GM12878 (cell line): ENCODE data around the gene LRRC3. TPM values are rescaled to one million over a fixed set of nuclear protein-coding genes. Genes with fewer than 3 reads are reported as not detected.

Experiments used
- ATAC-seq: fragments of 200-7000 bp; cut with Tn5 transposase; 3 replicates; pipeline ENCODE4 v1.9.1; 2020; ENCODE audit warnings: mild to moderate bottlenecking, moderate library complexity
- BruUV-seq: library from RNA; stranded (reverse); fragments of 400-500 nt; replicated peaks from 2 replicates; lab custom pipeline; 2021; lab: Mats Ljungman, UMichigan
- CTCF ChIA-PET: fragments of 300-600 bp; sonication (Branson Sonifier 250); formaldehyde crosslinking; extraction: SDS; loops from one replicate; lab custom pipeline; 2021; ENCODE audit warnings: inconsistent platforms; lab: Yijun Ruan, JAX
- POLR2A ChIA-PET: fragments of 350-600 bp; formaldehyde crosslinking; extraction: SDS; loops from one replicate; lab custom pipeline; 2021; ENCODE audit warnings: inconsistent platforms; lab: Charles Lee
- RAD21 ChIA-PET: fragments of 300-600 bp; sonication (Branson Sonifier 250); formaldehyde crosslinking; loops from one replicate; lab custom pipeline; 2023; ENCODE audit warnings: antibody characterized with exemption; ENCODE audit not compliant: unreplicated experiment; lab: Charles Lee
- SMC1A ChIA-PET: fragments of 300-600 bp; sonication (Branson Sonifier 250); formaldehyde crosslinking; loops from one replicate; lab custom pipeline; 2023; ENCODE audit not compliant: unreplicated experiment, uncharacterized antibody; lab: Charles Lee
- DNase-seq: peaks from one replicate; pipeline ENCODE4 v3.0.0-alpha.2; 2011; ENCODE audit warnings: low read depth, low spot score
- FAIRE-seq: peaks from 3 replicates; lab custom pipeline; 2011; peaks lifted over from hg19 to GRCh38; lab: Jason Lieb, UNC
- H2AFZ ChIP-seq: 2 replicates; pipeline ENCODE4 v1.6.0; 2011; ENCODE audit warnings: low read depth, low read length, control low read depth; ENCODE audit not compliant: control insufficient read depth
- H3K27ac ChIP-seq: 2 replicates; pipeline ENCODE4 v1.5.1; 2011; ENCODE audit warnings: control low read depth; ENCODE audit not compliant: control insufficient read depth, insufficient read depth
- H3K27me3 ChIP-seq, 2 experiments: replicated peaks in 1 of 2; 2 replicates each; pipeline versions ENCODE4 v1.6.0 to v1.6.1; 2011; ENCODE audit warnings: low read length in 1 of 2; ENCODE audit not compliant: control insufficient read depth in 2 of 2, insufficient read depth in 2 of 2
- H3K36me3 ChIP-seq, 2 experiments: 2 replicates each; pipeline ENCODE4 v1.5.1; 2011; ENCODE audit warnings: low read length in 1 of 2; ENCODE audit not compliant: control insufficient read depth in 2 of 2, insufficient read depth in 2 of 2
- H3K4me1 ChIP-seq: 2 replicates; pipeline ENCODE4 v1.6.1; 2011; ENCODE audit warnings: mild to moderate bottlenecking, low read length, moderate library complexity, mixed read lengths; ENCODE audit not compliant: control insufficient read depth, insufficient read depth
- H3K4me2 ChIP-seq: 2 replicates; pipeline ENCODE4 v1.6.0; 2011; ENCODE audit warnings: control low read depth; ENCODE audit not compliant: control insufficient read depth, insufficient read depth
- H3K4me3 ChIP-seq: fragments of 200-600 bp; sonication (generic); 2 replicates; pipeline ENCODE4 v1.5.1; 2016
- H3K79me2 ChIP-seq: 2 replicates; pipeline ENCODE4 v1.6.0; 2011; ENCODE audit warnings: low read length; ENCODE audit not compliant: control insufficient read depth, insufficient read depth
- H3K9ac ChIP-seq: 2 replicates; pipeline ENCODE4 v1.8.0; 2011; ENCODE audit warnings: low read length, control low read depth, mixed read lengths; ENCODE audit not compliant: control insufficient read depth, insufficient read depth
- H3K9me3 ChIP-seq: replicated peaks from 3 replicates; pipeline ENCODE4 v1.5.1; 2011; ENCODE audit warnings: mild to moderate bottlenecking, low read length; ENCODE audit not compliant: control insufficient read depth, insufficient read depth
- H4K20me1 ChIP-seq: 2 replicates; pipeline ENCODE4 v1.6.0; 2011; ENCODE audit not compliant: control insufficient read depth, insufficient read depth
- CBX3 ChIP-seq: fragments of 200-600 bp; sonication (generic); IDR thresholded peaks from 2 replicates; pipeline ENCODE4 v1.6.1; 2016; ENCODE audit warnings: low read depth, borderline replicate concordance
- GATAD2B ChIP-seq: fragments of 450-650 bp; conservative IDR thresholded peaks from 2 replicates; pipeline ENCODE4 v1.6.1; 2017; ENCODE audit warnings: low read depth, mild to moderate bottlenecking, moderate library complexity
- MYB ChIP-seq: fragments of 150-350 bp; IDR thresholded peaks from 2 replicates; pipeline ENCODE4 v1.6.1; 2014; ENCODE audit warnings: mild to moderate bottlenecking, low read depth, low read length, borderline replicate concordance
- MYC ChIP-seq: IDR thresholded peaks from 2 replicates; pipeline ENCODE4 v1.6.1; 2011; ENCODE audit warnings: mild to moderate bottlenecking, low read length, moderate library complexity, inconsistent platforms; ENCODE audit not compliant: insufficient read depth, insufficient replicate concordance, insufficient read length, severe bottlenecking
- NBN ChIP-seq: fragments of 450-650 bp; IDR thresholded peaks from 2 replicates; pipeline ENCODE4 v1.6.1; 2016
- NFIC ChIP-seq: IDR thresholded peaks from 2 replicates; pipeline ENCODE4 v1.6.1; 2012; ENCODE audit warnings: low read depth, mild to moderate bottlenecking, inconsistent platforms, low read length, moderate library complexity
- POLR2A ChIP-seq: IDR thresholded peaks from 2 replicates; pipeline ENCODE4 v1.6.1; 2011; ENCODE audit warnings: low read depth, mild to moderate bottlenecking, low read length
- RAD21 ChIP-seq: IDR thresholded peaks from 2 replicates; pipeline ENCODE4 v1.6.1; 2011; ENCODE audit warnings: mild to moderate bottlenecking, low read depth, low read length, moderate library complexity; ENCODE audit not compliant: insufficient read depth
- RELA ChIP-seq: fragments of 450-650 bp; IDR thresholded peaks from 2 replicates; pipeline ENCODE4 v1.8.0; 2014; ENCODE audit warnings: borderline replicate concordance; ENCODE audit not compliant: partially characterized antibody
- SKIL ChIP-seq: fragments of 450-650 bp; IDR thresholded peaks from 2 replicates; pipeline ENCODE4 v1.6.1; 2017; ENCODE audit warnings: mild to moderate bottlenecking, low read depth, inconsistent platforms; ENCODE audit not compliant: poor library complexity, severe bottlenecking
- SPI1 ChIP-seq: IDR thresholded peaks from 2 replicates; pipeline ENCODE4 v1.6.1; 2011; ENCODE audit warnings: low read depth, mild to moderate bottlenecking, low read length, moderate library complexity, borderline replicate concordance; ENCODE audit not compliant: insufficient read depth
- ZNF592 ChIP-seq: fragments of 450-650 bp; IDR thresholded peaks from 2 replicates; pipeline ENCODE4 v1.6.1; 2017; ENCODE audit warnings: mild to moderate bottlenecking, moderate library complexity
- WGBS: methylation state at CpG from one replicate; pipeline ENCODE4 v1.1.6; 2016; ENCODE audit warnings: low lambda C conversion rate; ENCODE audit not compliant: insufficient replicate concordance, insufficient coverage; ENCODE audit errors: missing lambda C conversion rate; 5-methylcytosine and 5-hydroxymethylcytosine counted together
- in situ Hi-C: fragments of 300-500 bp; cut with MboI; formaldehyde crosslinking; loops from 9 replicates; pipeline ENCODE4 v1.14.3; 2018; ENCODE audit warnings: mixed read lengths
- intact Hi-C: fragments of 100-400 bp; cut with micrococcal nuclease; formaldehyde crosslinking; loops from one replicate; pipeline ENCODE4 v1.14.2; 2022; ENCODE audit not compliant: unreplicated experiment
- polyA plus RNA-seq, 11 experiments: library from polyadenylated mRNA; depleted of rRNA in 4 of 11; unstranded in 6 of 11; stranded (reverse) in 5 of 11; fragments of >200 nt; fragmentation: Nextera tagmentation in 4 of 11; fragmentation: Illumina TruSeq in 1 of 11; extraction: Ambion mirVana in 4 of 11; extraction: Trizol in 1 of 11; gene quantifications; 1 replicate in 1 of 11; 2 replicates in 10 of 11; pipeline versions ENCODE4 v1.2.1 to v1.2.3, GENCODE V29; 2011 to 2016; ENCODE audit warnings: inconsistent platforms in 2 of 11, missing spikeins in 2 of 11, low read depth in 1 of 11
- total RNA-seq, 4 experiments: library from RNA; depleted of rRNA in 3 of 4; stranded (reverse); fragments of >200 nt in 3 of 4; fragmentation: Illumina TruSeq in 1 of 4; extraction: Trizol in 1 of 4; gene quantifications; 2 replicates each; pipeline versions ENCODE4 v1.2.1 to v1.2.3, GENCODE V29; 2013 to 2021

LRRC3 gene
- total and polyA plus RNA-seq, 10 of the 15 experiments (the other 5 are each of a cell fraction or from before 2014, with no cell fraction given), result 0.02 to 0.31 (median 0.09) TPM; not detected in 1

GRCh38 chr21:44436111-44436611 lies 19.1 kb upstream of the LRRC3 start:
- Histone ChIP-seq H3K27me3 (no peaks in the 10 kb centered on the region), H3K4me1 (no peaks in the 10 kb centered on the region), H4K20me1 (no peaks in the 10 kb centered on the region), H3K79me2 (no peaks in the 10 kb centered on the region), H3K4me3 (no peak overlapping the region), H3K9me3 (no peaks in the 10 kb centered on the region), H3K4me2 (no peak overlapping the region), H3K9ac (no peak overlapping the region), H2AFZ (no peak overlapping the region), H3K36me3 (no peaks in the 10 kb centered on the region), H3K27ac (no peak overlapping the region)
- RAD21 ChIA-PET, result no interaction called here
- intact Hi-C loops, result no loop called here
- ATAC-seq, result no peak
- in situ Hi-C loops, result no loop called here
- POLR2A ChIA-PET, result no interaction called here
- no TSS peak for BruUV-seq
- CTCF ChIA-PET, result no interaction called here
- WGBS, result 69% methylated on average over 13 of the region's 13 CpGs
- TF ChIP-seq RAD21 (no peak), ZNF592 (no peak), SKIL (no peak), NBN (no peak), NFIC (no peak), SPI1 (no peak), CBX3 (no peak), GATAD2B (no peak), RELA (no peak), MYB (no peak), POLR2A (no peak), MYC (no peak)
- no peak for FAIRE-seq
- no peak for DNase-seq
- SMC1A ChIA-PET, result no interaction called here
